ENCODE data around the gene PCNX2.
"Not testable (repeated sequence)": the region's sequence is repeated elsewhere in the genome, so short reads cannot be mapped to it uniquely, and the experiment has no call there.

The PCNX2 gene

GRCh38 chr1:233107130-233107660, 188.3 kb downstream of the PCNX2 start:
- DNase-seq (ENCODE audit: low read depth in 3 of 3) = no peak

GRCh38 chr1:233105225-233105624, 190.3 kb downstream of the PCNX2 start:
- no peak for DNase-seq (ENCODE audit: low read depth in 3 of 3)

- DNase-seq (ENCODE audit: low read depth in 3 of 3) = no peak
Observed at GRCh38 chr1:233102341-233102740, 193.2 kb downstream of the PCNX2 start.

- DNase-seq (ENCODE audit: low read depth in 3 of 3) = no peak
Observed at GRCh38 chr1:233097959-233098580, 197.5 kb downstream of the PCNX2 start.

GRCh38 chr1:233097546-233097945, 198.0 kb downstream of the PCNX2 start:
- no peak for DNase-seq (ENCODE audit: low read depth in 3 of 3)

- DNase-seq (ENCODE audit: low read depth in 3 of 3) = no peak
Observed at GRCh38 chr1:233094691-233095090, 200.8 kb downstream of the PCNX2 start.

GRCh38 chr1:233094269-233094668, 201.3 kb downstream of the PCNX2 start:
- DNase-seq (ENCODE audit: low read depth in 3 of 3) = no peak

- DNase-seq (ENCODE audit: low read depth in 3 of 3) = no peak
Observed at GRCh38 chr1:233090746-233091494, 204.6 kb downstream of the PCNX2 start.

GRCh38 chr1:233089251-233089650, 206.3 kb downstream of the PCNX2 start:
- DNase-seq (ENCODE audit: low read depth in 3 of 3) = no peak

GRCh38 chr1:233088613-233089012, 206.9 kb downstream of the PCNX2 start:
- no peak for DNase-seq (ENCODE audit: low read depth in 3 of 3)

GRCh38 chr1:233086961-233087881, 208.3 kb downstream of the PCNX2 start:
- DNase-seq (ENCODE audit: low read depth in 3 of 3) = no peak

- no peak for DNase-seq (ENCODE audit: low read depth in 3 of 3)
Observed at GRCh38 chr1:233085566-233085965, 210.0 kb downstream of the PCNX2 start.

GRCh38 chr1:233082778-233083550, 212.6 kb downstream of the PCNX2 start:
- no peak for DNase-seq (ENCODE audit: low read depth in 3 of 3)

GRCh38 chr1:233081735-233082134, 213.8 kb downstream of the PCNX2 start:
- DNase-seq (ENCODE audit: low read depth in 3 of 3) = no peak

GRCh38 chr1:233080827-233081226, 214.7 kb downstream of the PCNX2 start:
- DNase-seq (ENCODE audit: low read depth in 3 of 3) = not testable (repeated sequence)

- DNase-seq (ENCODE audit: low read depth in 3 of 3) = no peak
Observed at GRCh38 chr1:233080286-233080685, 215.2 kb downstream of the PCNX2 start.

- no peak for DNase-seq (ENCODE audit: low read depth in 3 of 3)
Observed at GRCh38 chr1:233079574-233079973, 216.0 kb downstream of the PCNX2 start.

GRCh38 chr1:233078396-233078795, 217.1 kb downstream of the PCNX2 start:
- DNase-seq (ENCODE audit: low read depth in 3 of 3) = no peak

GRCh38 chr1:233075915-233076295, 219.6 kb downstream of the PCNX2 start:
- DNase-seq (ENCODE audit: low read depth in 3 of 3) = no peak

- no peak for DNase-seq (ENCODE audit: low read depth in 3 of 3)
Observed at GRCh38 chr1:233066087-233066486, 229.4 kb downstream of the PCNX2 start.

- no peak for DNase-seq (ENCODE audit: low read depth in 3 of 3)
Observed at GRCh38 chr1:233065685-233066084, 229.8 kb downstream of the PCNX2 start.

All from stimulated activated CD4-positive, alpha-beta T cell treated with anti-CD3 and anti-CD28 coated beads, TNF-alpha, amount 100 ng/mL, for 24 hours (primary cell).